ENCODE data around the gene PTPRF. TPM values are rescaled to one million over a fixed set of nuclear protein-coding genes. Genes with fewer than 3 reads are reported as not detected.
A peak's percentile ranks its signal among the peaks of the same experiment; 100 is the strongest.

PTPRF gene
- 100 to 1,000 TPM; 203 to 250 TPM for total RNA-seq
- 145 TPM for polyA plus RNA-seq (2013, experiment 1 of 2)
- 130 TPM for polyA plus RNA-seq (2013, experiment 2 of 2)
- long read RNA-seq, experiment 1, full-length matches to known transcripts: 1 of 77 reads
- long read RNA-seq, experiment 1, partial matches to known transcripts: 68 of 77 reads
- long read RNA-seq, experiment 1, other reads (novel, unspliced or antisense): 8 of 77 reads
- long read RNA-seq, experiment 2, full-length matches to known transcripts: 88 of 251 reads
- long read RNA-seq, experiment 2, partial matches to known transcripts: 125 of 251 reads
- long read RNA-seq, experiment 2, other reads (novel, unspliced or antisense): 38 of 251 reads
- long read RNA-seq, experiment 3, full-length matches to known transcripts: 5 of 216 reads
- long read RNA-seq, experiment 3, partial matches to known transcripts: 196 of 216 reads
- long read RNA-seq, experiment 3, other reads (novel, unspliced or antisense): 15 of 216 reads
- long read RNA-seq, experiment 4, partial matches to known transcripts: 1 of 11 reads
- long read RNA-seq, experiment 4, other reads (novel, unspliced or antisense): 10 of 11 reads

DNA sequence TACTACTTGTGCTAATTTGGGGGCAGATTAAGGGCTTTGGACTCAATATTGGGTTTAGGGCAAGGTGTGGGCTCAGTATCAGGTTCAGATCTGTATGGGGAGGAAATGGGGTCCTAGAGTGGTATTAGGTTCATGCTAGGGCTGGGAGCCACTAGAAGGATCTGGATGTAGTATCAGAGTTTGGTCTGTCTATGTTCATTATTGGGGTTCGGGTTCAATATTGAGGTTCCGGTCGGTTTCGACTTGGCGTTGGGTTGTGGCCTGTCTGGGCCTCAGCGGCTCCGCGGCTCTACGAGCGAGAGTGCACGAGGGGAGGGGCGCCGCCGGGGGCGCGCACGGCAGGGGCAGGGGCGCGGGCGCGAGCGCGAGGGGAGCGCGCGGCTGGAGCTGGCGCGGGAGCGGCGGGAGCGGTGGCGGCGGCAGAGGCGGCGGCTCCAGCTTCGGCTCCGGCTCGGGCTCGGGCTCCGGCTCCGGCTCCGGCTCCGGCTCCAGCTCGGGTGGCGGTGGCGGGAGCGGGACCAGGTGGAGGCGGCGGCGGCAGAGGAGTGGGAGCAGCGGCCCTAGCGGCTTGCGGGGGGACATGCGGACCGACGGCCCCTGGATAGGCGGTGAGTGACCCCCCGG, at the start of gene PTPRF:
Gene PTPRF (plus strand): TSS at position 401 of the 624 bp plus-strand sequence. CDS start 14,193 bp downstream, outside the sequence.
- Mint-ChIP-seq H3K9me3 (no peaks in the 10 kb centered on the region), H3K27ac (peak within 1 kb of the TSS; percentile 90), H3K27me3 (ENCODE audit: insufficient read depth) (peaks cover 9% of the 10 kb centered on the region), H3K4me1 (peaks cover 45% of the 10 kb centered on the region), H3K36me3 (ENCODE audit: low read depth) (no peaks in the 10 kb centered on the region), H3K4me3 (peak within 1 kb of the TSS; percentile 95)
- Histone ChIP-seq H3K9me3 (ENCODE audit: control insufficient read depth, low read length) (no peaks in the 10 kb centered on the region), H3K4me1 (ENCODE audit: control insufficient read depth, insufficient read depth, low read length) (no peaks in the 10 kb centered on the region), H3K9ac (ENCODE audit: extremely low read depth, low read length, poor library complexity, severe bottlenecking) (peak within 1 kb of the TSS; percentile 74), H3K27me3 (ENCODE audit: control insufficient read depth, insufficient read depth, low read length, poor library complexity, severe bottlenecking) (no peaks in the 10 kb centered on the region), H3K27ac (ENCODE audit: low read depth, low read length) (no peak within 1 kb of the TSS), H3K36me3 (ENCODE audit: control insufficient read depth, insufficient read depth, low read length) (no peaks in the 10 kb centered on the region), H3K4me3 (ENCODE audit: low read length) (peak within 1 kb of the TSS; percentile 90)
- peak; percentile 35 for TF ChIP-seq CTCF (conservative IDR thresholded peaks at IDR 0.05)
- WGBS, 2 experiments (ENCODE audit: insufficient coverage in 1 of 2, insufficient read length in 1 of 2): 0% methylated on average over 1 to 57 of the region's 58 CpGs
- peak; percentile 90 for DNase-seq

GRCh38 chr1:43481491-43481890, 49.2 kb upstream of the PTPRF start:
- Mint-ChIP-seq H3K36me3 (ENCODE audit: low read depth) (no peaks in the 10 kb centered on the region), H3K4me1 (no peaks in the 10 kb centered on the region), H3K27ac (no peak overlapping the region), H3K27me3 (ENCODE audit: insufficient read depth) (no peaks in the 10 kb centered on the region), H3K4me3 (no peak overlapping the region), H3K9me3 (peaks cover 5% of the 10 kb centered on the region)
- Histone ChIP-seq H3K4me3 (ENCODE audit: low read length) (no peak overlapping the region), H3K4me1 (ENCODE audit: control insufficient read depth, insufficient read depth, low read length) (no peaks in the 10 kb centered on the region), H3K27me3 (ENCODE audit: control insufficient read depth, insufficient read depth, low read length, poor library complexity, severe bottlenecking) (no peaks in the 10 kb centered on the region), H3K36me3 (ENCODE audit: control insufficient read depth, insufficient read depth, low read length) (no peaks in the 10 kb centered on the region), H3K27ac (ENCODE audit: low read depth, low read length) (no peak overlapping the region), H3K9ac (ENCODE audit: extremely low read depth, low read length, poor library complexity, severe bottlenecking) (no peak overlapping the region), H3K9me3 (ENCODE audit: control insufficient read depth, low read length) (no peaks in the 10 kb centered on the region)
- TF ChIP-seq CTCF (conservative IDR thresholded peaks at IDR 0.05): no peak
- 86 to 100% methylated on average over 1 to 2 of the region's 2 CpGs for WGBS, 2 experiments (ENCODE audit: insufficient coverage in 1 of 2, insufficient read length in 1 of 2)
- DNase-seq: no peak

GRCh38 chr1:43482215-43482614, 48.5 kb upstream of the PTPRF start:
- H3K4me1 ChIP-seq (ENCODE audit: control insufficient read depth, insufficient read depth, low read length): no peaks in the 10 kb centered on the region
- no peak overlapping the region for H3K9ac ChIP-seq (ENCODE audit: extremely low read depth, low read length, poor library complexity, severe bottlenecking)
- no peaks in the 10 kb centered on the region for H3K27me3 ChIP-seq (ENCODE audit: control insufficient read depth, insufficient read depth, low read length, poor library complexity, severe bottlenecking)
- TF ChIP-seq CTCF (conservative IDR thresholded peaks at IDR 0.05): no peak
- H3K36me3 ChIP-seq (ENCODE audit: control insufficient read depth, insufficient read depth, low read length): no peaks in the 10 kb centered on the region
- H3K27me3 Mint-ChIP-seq (ENCODE audit: insufficient read depth): no peaks in the 10 kb centered on the region
- no peak for DNase-seq
- H3K4me3 ChIP-seq (ENCODE audit: low read length): no peak overlapping the region
- H3K4me3 Mint-ChIP-seq: no peak overlapping the region
- no peak overlapping the region for H3K27ac Mint-ChIP-seq
- no peaks in the 10 kb centered on the region for H3K36me3 Mint-ChIP-seq (ENCODE audit: low read depth)
- H3K9me3 Mint-ChIP-seq: peaks cover 7% of the 10 kb centered on the region
- H3K4me1 Mint-ChIP-seq: no peaks in the 10 kb centered on the region
- WGBS, 2 experiments (ENCODE audit: insufficient coverage in 1 of 2, insufficient read length in 1 of 2): 100% methylated on average over 1 of the region's 1 CpG; no CpG with 5 or more reads in 1 of the 2 experiments
- H3K9me3 ChIP-seq (ENCODE audit: control insufficient read depth, low read length): peaks cover under 1% of the 10 kb centered on the region
- no peak overlapping the region for H3K27ac ChIP-seq (ENCODE audit: low read depth, low read length)
